CD4-positive, alpha-beta T cell treated with Interleukin-12 subunit alpha and Interleukin-12 subunit beta, for 1 hour (primary cell): ENCODE measurements around the gene TMPRSS9.

Experiments used
- DNase-seq: peaks from one replicate; pipeline ENCODE4 v3.0.0-alpha.2; 2020

TMPRSS9 gene

GRCh38 chr19:2329501-2329916 is 30.6 kb upstream of the TMPRSS9 start:
- DNase-seq = no peak

DNA sequence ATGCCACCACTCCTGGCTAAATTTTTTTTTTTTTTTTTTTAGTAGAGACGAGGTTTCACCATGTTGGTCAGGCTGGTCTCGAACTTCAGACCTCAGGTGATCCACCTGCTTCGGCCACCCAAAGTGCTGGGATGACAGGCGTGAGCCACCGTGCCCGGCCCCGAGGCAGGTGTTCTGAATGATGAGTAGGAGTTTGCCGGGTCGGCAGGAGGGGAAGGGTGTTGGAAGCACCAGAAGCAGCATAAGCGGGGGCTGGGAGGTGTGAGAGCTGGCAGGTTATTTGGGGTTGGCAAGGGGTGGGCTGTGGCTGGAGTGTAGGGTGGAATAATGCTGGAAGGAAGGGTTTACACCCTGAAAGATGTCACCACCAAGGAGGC is 29.8 kb upstream of the TMPRSS9 start:
- DNase-seq = no peak

DNA sequence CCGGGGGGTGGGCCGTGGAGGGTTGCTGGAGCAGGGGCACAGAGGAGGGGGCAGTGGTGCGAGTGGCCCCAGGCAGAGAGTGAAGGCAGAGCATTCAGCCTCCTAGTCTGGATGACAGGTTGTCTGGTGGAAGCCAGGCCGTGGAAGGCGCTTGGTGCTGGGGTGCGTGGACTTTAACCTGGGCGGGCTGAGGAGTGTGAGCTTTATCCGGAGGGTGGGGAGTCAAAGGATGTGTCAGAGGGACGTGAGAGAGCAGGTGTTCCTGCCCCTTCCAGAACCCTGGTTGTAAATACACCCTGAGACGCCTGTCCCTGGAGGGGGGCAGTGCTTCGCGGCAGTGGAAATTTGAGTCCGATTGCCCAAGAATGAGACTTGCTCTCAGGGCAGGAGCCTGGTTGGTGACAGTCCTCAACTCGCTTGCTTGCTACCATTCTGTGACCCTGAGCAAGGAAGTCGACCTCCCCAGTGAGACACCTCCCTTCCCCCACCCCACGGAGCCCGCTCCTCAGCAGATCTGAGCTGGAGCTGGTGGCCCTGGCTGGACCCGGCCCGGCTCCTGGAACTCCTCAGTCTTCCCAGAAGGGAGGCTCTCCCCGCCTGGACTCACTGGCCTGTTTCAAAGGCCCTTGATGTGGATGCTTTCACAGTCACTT is 29.3 kb upstream of the TMPRSS9 start:
- DNase-seq = no peak

GRCh38 chr19:2331601-2332246 is 28.3 kb upstream of the TMPRSS9 start:
- no peak for DNase-seq

DNA sequence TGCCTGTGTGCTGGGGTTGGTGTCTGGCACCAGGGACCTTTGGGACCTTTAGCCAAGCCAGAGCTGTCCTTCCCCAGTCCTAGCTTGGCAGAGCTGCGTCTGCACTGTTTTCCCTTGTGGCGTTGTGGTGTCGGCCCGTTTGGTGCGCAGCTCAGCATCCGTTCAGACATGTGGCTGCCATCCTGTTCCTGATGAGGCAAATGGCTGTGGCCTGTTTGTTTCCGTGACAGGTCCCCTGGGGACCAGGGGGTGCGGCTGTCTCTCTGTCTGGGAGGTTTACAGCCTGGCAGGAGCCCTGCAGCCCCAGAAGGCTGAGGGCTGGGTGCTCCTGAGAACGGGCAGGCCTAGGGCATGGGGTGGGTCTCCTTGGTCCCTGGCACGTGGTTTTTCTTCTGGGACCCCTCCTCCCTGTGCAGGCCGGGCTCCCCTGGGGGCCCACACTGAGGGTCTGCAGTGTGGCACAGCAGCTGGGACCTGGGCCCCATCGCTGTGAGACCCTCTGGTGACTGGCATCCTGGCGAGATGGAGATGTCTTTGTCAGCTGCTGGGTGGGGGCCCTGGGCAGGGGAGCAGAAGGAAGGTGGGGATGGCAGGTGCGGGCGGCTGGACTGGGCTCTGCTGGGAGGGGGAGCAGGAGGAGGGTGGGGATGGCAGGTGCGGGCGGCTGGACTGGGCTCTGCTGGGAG is 27.6 kb upstream of the TMPRSS9 start:
- peak; percentile 38 for DNase-seq

DNA sequence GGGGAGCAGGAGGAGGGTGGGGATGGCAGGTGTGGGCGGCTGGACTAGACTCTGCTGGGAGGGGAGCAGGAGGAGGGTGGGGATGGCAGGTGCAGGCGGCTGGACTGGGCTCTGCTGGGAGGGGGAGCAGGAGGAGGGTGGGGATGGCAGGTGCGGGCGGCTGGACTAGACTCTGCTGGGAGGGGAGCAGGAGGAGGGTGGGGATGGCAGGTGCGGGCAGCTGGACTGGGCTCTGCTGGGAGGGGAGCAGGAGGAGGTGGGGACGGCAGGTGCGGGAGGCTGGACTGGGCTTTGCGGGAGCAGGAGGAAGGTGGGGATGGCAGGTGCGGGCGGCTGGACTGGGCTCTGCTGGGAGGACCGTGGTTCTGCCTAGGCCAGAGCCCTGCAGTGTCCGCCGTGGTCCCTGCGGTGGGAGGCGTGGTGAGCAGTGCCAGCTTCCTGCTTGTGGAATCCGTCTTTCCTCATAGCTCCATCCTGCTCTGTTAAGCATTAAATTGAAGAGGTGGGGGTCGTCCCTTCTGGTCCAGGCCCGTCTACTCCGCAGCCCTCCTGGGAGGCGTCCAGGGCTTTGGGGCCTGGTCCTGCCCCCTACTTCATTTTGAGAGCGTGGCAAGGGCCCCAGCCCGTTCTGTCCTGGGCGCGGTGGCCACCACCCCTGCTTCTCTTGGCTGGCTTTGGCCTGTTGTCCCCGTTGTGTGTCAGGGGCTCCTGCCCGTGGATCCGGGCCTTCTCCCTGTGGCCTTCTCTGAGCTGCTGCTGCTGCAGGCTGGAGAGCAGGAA is 26.8 kb upstream of the TMPRSS9 start:
- no peak for DNase-seq

- DNase-seq = no peak
These were observed 26.3 kb upstream of the TMPRSS9 start for GRCh38 chr19:2333807-2334211.

DNA sequence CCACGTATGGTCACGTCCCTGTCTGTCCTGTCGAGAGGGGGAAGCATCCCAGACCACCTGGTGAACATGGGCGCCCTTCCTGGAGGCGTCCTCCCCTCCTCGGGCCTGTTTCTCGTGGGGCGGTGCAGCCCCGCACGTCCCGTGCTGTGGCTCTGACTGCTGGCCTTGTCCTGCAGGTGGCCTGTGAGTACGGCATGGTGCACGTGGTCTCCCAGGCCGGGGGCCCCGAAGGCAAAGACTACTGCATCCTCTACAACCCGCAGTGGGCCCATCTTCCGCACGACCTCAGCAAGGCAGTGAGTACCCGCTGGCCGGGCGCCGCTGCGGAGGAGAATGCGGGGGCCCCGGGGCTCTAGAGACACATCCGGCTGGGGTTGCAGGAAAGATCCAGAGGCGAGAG is 25.6 kb upstream of the TMPRSS9 start:
- no peak for DNase-seq

GRCh38 chr19:2334986-2335846 is 24.8 kb upstream of the TMPRSS9 start:
- DNase-seq = no peak

- no peak for DNase-seq
These were observed 24.2 kb upstream of the TMPRSS9 start for GRCh38 chr19:2335848-2336247.

DNA sequence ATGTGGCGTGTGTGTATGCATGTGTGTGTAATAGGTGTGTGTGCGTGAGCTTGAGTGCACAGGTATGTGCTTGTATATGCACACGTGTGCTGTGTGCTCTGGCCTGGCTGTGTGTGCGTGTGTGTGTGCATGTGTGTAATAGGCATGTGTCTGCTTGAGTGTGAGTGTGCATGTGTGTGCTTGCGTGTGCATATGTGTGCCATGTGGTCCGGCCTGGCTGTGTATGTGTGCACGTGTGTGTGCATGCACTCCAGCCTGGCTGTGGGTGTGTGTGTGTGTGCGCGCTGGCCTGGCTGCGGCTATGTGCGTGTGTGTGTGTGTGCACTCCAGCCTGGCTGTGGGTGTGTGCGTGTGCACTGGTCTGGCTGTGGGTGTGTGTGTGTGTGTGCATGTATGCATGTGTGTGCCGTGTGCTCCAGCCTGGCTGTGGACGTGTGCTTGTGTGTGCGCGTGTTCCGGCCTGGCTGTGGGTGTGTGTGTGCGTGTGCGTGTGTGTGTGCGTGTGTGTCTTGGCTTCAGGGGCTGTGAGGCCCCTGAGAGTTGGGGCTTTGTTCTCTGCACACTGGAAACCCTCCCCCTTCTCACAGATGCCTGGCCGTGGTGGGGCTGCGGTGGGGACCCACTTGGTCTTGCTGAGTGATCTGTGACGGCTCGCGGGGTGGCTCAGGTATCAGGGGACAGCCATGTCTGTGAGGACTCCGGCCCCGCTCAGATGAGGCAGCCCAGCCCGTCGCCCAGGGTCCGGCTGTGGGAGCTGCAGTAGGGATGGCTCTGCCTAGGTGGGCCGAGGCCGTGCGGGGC is 23.3 kb upstream of the TMPRSS9 start:
- DNase-seq = no peak

GRCh38 chr19:2337329-2337707 is 22.7 kb upstream of the TMPRSS9 start:
- DNase-seq = no peak

- DNase-seq = no peak
These were observed 21.9 kb upstream of the TMPRSS9 start for GRCh38 chr19:2338055-2338615.

DNA sequence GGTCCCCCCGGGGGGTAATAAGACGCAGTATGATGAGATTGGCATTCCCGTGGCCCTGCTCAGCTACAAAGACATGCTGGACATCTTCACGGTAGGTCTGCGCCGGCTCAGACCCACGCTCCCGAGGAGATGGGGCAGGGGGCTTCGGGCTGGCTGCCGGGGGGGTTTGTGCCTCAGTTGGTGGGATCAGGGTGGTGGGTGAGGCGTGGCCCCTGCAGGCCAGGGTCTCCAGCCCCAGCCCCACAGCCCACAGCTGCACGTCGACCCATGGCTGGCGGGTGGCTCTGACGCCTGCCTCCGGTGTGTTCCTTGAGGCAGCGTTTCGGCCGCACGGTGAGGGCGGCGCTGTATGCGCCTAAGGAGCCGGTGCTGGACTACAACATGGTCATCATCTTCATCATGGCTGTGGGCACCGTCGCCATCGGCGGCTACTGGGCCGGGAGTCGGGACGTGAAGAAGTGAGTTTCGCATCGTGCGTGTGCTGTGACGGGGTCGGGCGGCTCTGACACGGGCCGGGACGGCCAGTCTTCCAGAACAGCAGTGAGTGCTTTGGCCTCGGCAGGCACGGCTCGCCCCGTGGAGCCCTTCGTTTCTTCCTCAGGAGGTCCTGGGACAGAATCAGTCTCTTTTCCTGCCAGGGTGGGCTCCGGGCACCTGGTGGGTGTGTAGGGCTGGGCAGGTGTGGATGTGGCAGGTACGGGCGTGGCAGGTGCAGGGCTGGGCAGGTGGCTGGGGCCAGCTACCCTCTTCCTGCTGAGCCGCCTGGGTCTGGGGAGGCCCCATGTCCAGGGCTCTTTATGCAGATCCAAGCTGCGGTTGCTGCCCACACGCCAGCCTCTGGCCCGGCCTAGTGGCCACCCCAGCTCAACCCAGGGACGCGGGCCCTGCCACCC is 21.1 kb upstream of the TMPRSS9 start:
- DNase-seq = no peak

- no peak for DNase-seq
These were observed 20.3 kb upstream of the TMPRSS9 start for GRCh38 chr19:2339644-2340310.

DNA sequence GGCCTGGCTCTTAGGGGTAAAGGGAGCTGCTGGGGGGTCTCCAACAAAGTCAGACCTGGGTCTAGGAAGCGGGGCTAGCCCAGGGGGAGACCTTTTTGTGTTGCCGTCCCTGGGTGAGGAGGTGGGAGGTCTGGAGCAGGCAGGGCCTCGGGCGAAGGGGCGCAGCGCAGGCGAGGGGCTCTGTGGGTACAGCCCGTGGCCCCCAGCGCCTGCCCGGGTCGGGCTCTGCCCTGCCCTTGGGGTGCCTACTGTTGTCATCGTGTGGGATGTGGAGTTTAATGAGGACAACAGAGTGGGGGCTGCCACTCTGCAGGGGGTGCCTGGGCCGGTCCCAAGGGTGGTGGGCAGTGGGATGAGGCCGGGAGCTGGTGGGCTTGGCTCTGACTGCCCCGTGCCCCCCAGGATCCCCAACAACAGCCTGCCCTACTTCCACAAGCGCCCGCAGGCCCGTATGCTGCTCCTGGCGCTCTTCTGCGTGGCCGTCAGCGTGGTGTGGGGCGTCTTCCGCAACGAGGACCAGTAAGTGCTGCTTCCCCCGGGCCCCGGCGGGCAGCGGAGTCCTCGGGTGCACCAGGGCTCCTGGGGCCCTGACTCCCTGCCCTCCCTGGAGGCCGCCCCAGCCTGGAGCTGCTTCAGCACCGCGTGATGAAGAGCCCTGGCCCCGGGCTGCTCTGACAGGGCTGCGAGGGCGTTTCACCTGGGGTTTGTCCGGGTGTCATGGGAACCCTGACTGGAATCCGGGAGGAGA is 19.4 kb upstream of the TMPRSS9 start:
- DNase-seq = no peak

- no peak for DNase-seq
These were observed 18.8 kb upstream of the TMPRSS9 start for GRCh38 chr19:2341244-2341751.

GRCh38 chr19:2341982-2342381 is 18.1 kb upstream of the TMPRSS9 start:
- no peak for DNase-seq
